Duodenal mucosa (tissue), 2 donors: ENCODE measurements around the gene ABCC1.

ENCODE experiments used
- H3K27ac ChIP-seq: one replicate; pipeline ENCODE4 v1.7.0; 2013; ENCODE audit warnings: low read depth, low read length
- H3K27me3 ChIP-seq, 2 donors: one replicate each; pipeline ENCODE4 v1.7.0; 2013; ENCODE audit warnings: low read length in 2 of 2, control low read depth in 1 of 2; ENCODE audit not compliant: insufficient read depth in 2 of 2, control insufficient read depth in 1 of 2
- H3K36me3 ChIP-seq, 2 donors: one replicate each; pipeline ENCODE4 v1.7.0; 2013; ENCODE audit warnings: low read length in 2 of 2, control low read depth in 1 of 2; ENCODE audit not compliant: insufficient read depth in 2 of 2, control insufficient read depth in 1 of 2
- H3K4me1 ChIP-seq, 2 donors: one replicate each; pipeline ENCODE4 v1.7.0; 2013; ENCODE audit warnings: low read length in 2 of 2, control low read depth in 1 of 2; ENCODE audit not compliant: insufficient read depth in 2 of 2, control insufficient read depth in 1 of 2
- H3K4me3 ChIP-seq, 2 donors: one replicate each; pipeline ENCODE4 v1.7.0; 2013; ENCODE audit warnings: low read length in 2 of 2, low read depth in 1 of 2
- H3K9ac ChIP-seq, 2 donors: one replicate each; pipeline ENCODE4 v1.7.0; 2013; ENCODE audit warnings: low read length in 2 of 2, low read depth in 1 of 2
- H3K9me3 ChIP-seq, 2 donors: one replicate each; pipeline ENCODE4 v1.7.0; 2013; ENCODE audit warnings: low read length in 2 of 2, control low read depth in 1 of 2; ENCODE audit not compliant: control insufficient read depth in 1 of 2

The ABCC1 gene

DNA sequence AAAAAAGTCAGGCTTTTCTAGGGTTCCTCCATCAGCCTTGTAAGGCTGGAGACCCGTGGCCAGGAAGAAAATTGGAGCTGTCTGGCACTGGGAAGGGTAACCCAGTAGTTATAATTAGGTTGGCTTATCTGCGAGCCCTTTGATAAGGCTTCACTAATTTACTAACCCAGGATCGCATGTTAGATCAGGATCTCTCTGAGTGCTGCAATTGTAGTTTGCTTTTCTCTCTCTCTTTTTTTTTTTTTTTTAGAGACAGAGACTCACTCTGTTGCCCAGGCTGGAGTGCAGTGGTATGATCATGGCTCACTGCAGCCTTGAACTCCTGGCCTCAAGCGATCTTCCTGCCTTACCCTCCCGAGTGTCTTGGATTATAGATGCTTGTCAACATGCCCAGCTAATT is 17.0 kb downstream of the ABCC1 start:
- no peak overlapping the region for H3K27ac ChIP-seq
- H3K9me3 ChIP-seq, result peaks cover 0 to 4% of the 10 kb centered on the region in 2 donors
- peaks cover 4% of the 10 kb centered on the region in 2 donors for H3K4me1 ChIP-seq
- H3K36me3 ChIP-seq, result peaks cover 0 to 5% of the 10 kb centered on the region in 2 donors
- no peak overlapping the region for H3K4me3 ChIP-seq
- no peaks in the 10 kb centered on the region for H3K27me3 ChIP-seq
- no peak overlapping the region for H3K9ac ChIP-seq

DNA sequence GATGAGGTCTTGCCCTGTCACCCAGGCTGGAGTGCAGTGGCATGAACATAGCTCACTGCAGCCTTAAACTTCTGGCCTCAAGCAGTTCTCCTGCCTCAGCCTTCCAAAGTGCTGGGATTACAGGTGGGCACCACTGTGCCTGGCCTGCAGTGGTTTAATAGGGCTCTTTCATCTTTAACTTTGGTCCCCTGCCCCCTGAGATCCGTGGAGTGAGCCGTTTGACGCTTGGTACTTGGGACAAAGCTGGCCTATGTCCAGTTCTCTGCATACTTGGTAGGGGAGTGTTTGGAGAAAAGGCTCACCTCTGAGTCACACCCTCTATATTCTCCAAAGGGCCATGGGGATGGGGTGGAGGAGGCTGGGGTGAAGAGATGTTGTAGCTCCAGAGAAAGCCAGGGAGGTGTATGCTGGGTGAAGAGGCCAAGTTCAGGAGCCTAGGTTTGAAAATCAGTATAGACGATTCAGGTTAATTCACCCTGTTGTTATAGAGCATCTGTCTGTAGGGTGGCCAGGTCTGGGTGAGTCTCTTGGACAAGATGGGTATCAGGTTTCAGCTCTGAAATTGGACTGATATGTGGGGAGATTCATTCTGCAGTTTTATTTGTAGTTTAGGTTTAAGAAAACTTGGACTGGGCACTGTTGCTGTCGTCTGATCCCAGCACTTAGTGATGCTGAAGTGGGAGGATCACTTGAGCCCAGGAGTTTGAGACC is 17.6 kb downstream of the ABCC1 start:
- H3K9ac ChIP-seq, result no peak overlapping the region
- H3K27ac ChIP-seq, result no peak overlapping the region
- peaks cover 0 to 5% of the 10 kb centered on the region in 2 donors for H3K36me3 ChIP-seq
- no peaks in the 10 kb centered on the region for H3K27me3 ChIP-seq
- H3K4me3 ChIP-seq, result no peak overlapping the region
- H3K4me1 ChIP-seq, result peaks cover 0 to under 1% of the 10 kb centered on the region in 2 donors
- peaks cover 0 to 4% of the 10 kb centered on the region in 2 donors for H3K9me3 ChIP-seq

DNA sequence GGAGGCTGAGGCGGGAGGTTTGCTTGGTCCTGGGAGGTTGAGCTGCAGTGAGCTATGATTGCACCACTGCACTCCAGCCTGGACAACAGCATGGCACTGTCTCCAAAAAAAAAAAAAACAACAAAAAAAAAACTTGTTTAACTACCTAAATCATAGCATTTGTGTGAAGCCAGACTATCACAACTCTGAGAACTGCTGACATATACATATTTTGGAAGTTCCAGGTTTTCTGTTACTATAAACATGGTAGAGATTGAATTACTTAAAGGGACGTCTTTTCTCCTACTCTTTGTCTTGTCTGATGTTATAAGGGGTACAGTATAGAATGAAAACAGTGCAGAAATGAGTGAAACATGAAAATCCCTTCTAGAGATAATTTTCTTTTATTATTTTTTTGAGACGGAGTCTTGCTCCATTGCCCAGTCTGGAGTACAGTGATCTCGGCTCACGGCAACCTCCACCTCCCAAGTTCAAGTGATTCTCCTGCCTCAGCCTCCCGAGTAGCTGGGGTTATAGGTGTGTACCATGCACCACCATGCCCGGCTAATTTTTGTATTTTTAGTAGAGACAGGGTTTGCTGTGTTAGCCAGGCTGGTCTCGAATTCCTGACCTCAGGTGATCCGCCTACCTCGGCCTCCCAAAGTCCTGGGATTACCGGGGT is 18.4 kb downstream of the ABCC1 start:
- Histone ChIP-seq H3K9me3 (peaks cover 3 to 5% of the 10 kb centered on the region in 2 donors), H3K4me1 (no peaks in the 10 kb centered on the region), H3K27me3 (no peaks in the 10 kb centered on the region), H3K4me3 (no peak overlapping the region), H3K36me3 (peaks cover 5 to 6% of the 10 kb centered on the region in 2 donors), H3K27ac (no peak overlapping the region), H3K9ac (no peak overlapping the region)

DNA sequence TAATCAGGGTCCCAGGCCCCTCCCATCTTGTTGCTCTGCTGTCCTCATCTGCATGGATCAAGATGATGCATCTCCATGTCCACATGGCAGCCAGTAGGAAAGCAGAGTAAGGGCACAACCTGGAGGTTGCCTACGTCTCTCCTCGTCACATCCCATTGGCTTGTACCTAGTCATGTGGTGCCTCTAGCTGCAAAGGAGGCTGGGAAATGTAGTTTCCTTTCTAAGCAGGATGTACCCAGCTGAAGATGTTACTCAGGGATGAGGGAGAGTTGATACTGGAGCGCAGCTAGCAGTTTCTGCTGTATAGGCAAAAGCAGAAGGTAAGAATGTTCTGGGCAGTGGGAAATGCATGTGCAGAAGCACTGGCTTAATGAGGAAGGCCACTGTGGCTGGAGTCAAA is 20.8 kb downstream of the ABCC1 start:
- Histone ChIP-seq H3K9ac (no peak overlapping the region), H3K4me3 (no peak overlapping the region), H3K36me3 (peaks cover 5 to 6% of the 10 kb centered on the region in 2 donors), H3K4me1 (no peaks in the 10 kb centered on the region), H3K27ac (no peak overlapping the region), H3K9me3 (peaks cover 3 to 5% of the 10 kb centered on the region in 2 donors), H3K27me3 (no peaks in the 10 kb centered on the region)

- Histone ChIP-seq H3K36me3 (peaks cover 5 to 6% of the 10 kb centered on the region in 2 donors), H3K9me3 (peaks cover 3 to 5% of the 10 kb centered on the region in 2 donors), H3K4me3 (no peak overlapping the region), H3K4me1 (no peaks in the 10 kb centered on the region), H3K27me3 (no peaks in the 10 kb centered on the region), H3K9ac (no peak overlapping the region), H3K27ac (no peak overlapping the region)
Observed at GRCh38 chr16:15970743-15971439, 21.5 kb downstream of the ABCC1 start.

- Histone ChIP-seq H3K4me1 (no peaks in the 10 kb centered on the region), H3K27ac (no peak overlapping the region), H3K9me3 (peaks cover 3 to 5% of the 10 kb centered on the region in 2 donors)
Observed at GRCh38 chr16:15971440-15971815, 22.0 kb downstream of the ABCC1 start.

GRCh38 chr16:15972046-15972868 is 22.8 kb downstream of the ABCC1 start:
- Histone ChIP-seq H3K4me1 (no peaks in the 10 kb centered on the region), H3K27ac (no peak overlapping the region), H3K36me3 (peaks cover 5 to 6% of the 10 kb centered on the region in 2 donors), H3K4me3 (no peak overlapping the region), H3K9me3 (peaks cover 3 to 5% of the 10 kb centered on the region in 2 donors), H3K9ac (no peak overlapping the region), H3K27me3 (no peaks in the 10 kb centered on the region)

More at GRCh38 chr16:15971440-15971815, 22.0 kb downstream of the ABCC1 start:
- Histone ChIP-seq H3K9ac (no peak overlapping the region), H3K4me3 (no peak overlapping the region), H3K36me3 (peaks cover 5 to 6% of the 10 kb centered on the region in 2 donors), H3K27me3 (no peaks in the 10 kb centered on the region)

DNA sequence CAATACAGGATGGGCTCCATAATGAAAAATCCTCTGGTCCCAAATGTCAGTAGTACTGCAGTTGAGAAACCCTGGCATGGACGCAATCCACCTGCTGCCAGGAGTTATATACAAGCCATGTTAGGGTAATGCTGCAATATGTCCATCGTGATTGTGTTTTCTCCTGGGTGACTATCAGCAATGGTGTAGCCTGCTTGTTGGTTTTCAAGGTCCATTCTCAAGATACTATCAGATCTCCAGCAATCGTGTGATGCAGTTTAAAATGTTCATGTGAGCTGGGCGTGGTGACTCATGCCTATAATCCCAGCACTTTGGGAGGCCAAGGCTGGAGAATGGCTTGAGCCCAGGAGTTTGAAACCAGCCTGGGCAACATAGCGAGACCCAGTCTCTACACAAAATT is 24.0 kb downstream of the ABCC1 start:
- Histone ChIP-seq H3K27ac (no peak overlapping the region), H3K4me1 (no peaks in the 10 kb centered on the region), H3K4me3 (no peak overlapping the region)

GRCh38 chr16:15974057-15974456 is 24.6 kb downstream of the ABCC1 start:
- peaks cover 5 to 6% of the 10 kb centered on the region in 2 donors for H3K36me3 ChIP-seq
- no peak overlapping the region for H3K27ac ChIP-seq
- peaks cover 5% of the 10 kb centered on the region in 2 donors for H3K9me3 ChIP-seq
- no peak overlapping the region for H3K9ac ChIP-seq
- no peak overlapping the region for H3K4me3 ChIP-seq
- no peaks in the 10 kb centered on the region for H3K4me1 ChIP-seq
- H3K27me3 ChIP-seq, result no peaks in the 10 kb centered on the region

More for the DNA sequence above, 24.0 kb downstream of the ABCC1 start:
- Histone ChIP-seq H3K27me3 (no peaks in the 10 kb centered on the region), H3K9me3 (peaks cover 5% of the 10 kb centered on the region in 2 donors), H3K36me3 (peaks cover 5 to 6% of the 10 kb centered on the region in 2 donors), H3K9ac (no peak overlapping the region)
